ENCODE results near the gene FARSA.

Gene FARSA

DNA sequence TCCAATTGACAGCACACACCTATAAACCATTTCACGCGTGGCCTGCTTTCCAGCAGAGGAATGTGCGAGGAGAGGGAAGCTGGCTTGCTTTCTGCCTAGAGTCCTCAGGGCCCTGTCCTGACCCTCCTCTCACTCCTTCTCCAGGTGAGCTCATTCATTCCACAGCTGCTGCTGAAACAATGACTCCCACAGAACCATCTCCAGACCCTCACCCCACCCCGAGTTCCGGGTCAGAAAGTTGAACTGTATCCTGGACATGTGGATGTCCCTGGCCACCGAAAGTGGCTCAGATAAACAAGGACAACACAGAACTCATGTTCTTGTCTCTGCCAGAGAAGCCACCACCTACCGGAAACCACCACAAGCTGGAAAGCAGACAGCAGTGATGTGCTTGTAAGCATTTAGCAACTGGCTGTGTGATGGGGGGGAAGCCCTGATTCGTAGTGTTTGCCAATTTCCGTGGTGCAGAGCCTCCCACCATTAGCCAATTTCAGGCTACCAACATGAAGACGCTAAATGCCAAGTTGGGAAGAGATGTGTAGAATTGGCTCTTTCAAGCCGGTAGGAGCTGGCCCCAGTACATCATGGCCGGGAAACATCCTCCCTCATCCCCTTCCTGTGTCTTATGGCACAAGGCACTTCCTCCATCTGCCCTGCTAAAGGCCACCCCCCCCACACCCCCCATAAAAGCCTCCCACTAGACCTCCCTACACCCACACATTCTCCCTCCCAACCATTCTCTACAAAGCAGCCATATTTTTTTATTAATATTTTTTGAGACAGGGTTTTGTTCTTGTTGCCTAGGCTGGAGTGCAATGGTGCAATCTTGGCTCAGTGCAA, 19.4 kb downstream of the FARSA start:
- DNase-seq (ENCODE audit: low read depth): no peak
- TF ChIP-seq, protein P1, sequence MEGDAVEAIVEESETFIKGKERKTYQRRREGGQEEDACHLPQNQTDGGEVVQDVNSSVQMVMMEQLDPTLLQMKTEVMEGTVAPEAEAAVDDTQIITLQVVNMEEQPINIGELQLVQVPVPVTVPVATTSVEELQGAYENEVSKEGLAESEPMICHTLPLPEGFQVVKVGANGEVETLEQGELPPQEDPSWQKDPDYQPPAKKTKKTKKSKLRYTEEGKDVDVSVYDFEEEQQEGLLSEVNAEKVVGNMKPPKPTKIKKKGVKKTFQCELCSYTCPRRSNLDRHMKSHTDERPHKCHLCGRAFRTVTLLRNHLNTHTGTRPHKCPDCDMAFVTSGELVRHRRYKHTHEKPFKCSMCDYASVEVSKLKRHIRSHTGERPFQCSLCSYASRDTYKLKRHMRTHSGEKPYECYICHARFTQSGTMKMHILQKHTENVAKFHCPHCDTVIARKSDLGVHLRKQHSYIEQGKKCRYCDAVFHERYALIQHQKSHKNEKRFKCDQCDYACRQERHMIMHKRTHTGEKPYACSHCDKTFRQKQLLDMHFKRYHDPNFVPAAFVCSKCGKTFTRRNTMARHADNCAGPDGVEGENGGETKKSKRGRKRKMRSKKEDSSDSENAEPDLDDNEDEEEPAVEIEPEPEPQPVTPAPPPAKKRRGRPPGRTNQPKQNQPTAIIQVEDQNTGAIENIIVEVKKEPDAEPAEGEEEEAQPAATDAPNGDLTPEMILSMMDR (IDR thresholded peaks at IDR 0.05; ENCODE audit: insufficient read depth, low read depth, low read length, missing control alignments): no peak

DNA sequence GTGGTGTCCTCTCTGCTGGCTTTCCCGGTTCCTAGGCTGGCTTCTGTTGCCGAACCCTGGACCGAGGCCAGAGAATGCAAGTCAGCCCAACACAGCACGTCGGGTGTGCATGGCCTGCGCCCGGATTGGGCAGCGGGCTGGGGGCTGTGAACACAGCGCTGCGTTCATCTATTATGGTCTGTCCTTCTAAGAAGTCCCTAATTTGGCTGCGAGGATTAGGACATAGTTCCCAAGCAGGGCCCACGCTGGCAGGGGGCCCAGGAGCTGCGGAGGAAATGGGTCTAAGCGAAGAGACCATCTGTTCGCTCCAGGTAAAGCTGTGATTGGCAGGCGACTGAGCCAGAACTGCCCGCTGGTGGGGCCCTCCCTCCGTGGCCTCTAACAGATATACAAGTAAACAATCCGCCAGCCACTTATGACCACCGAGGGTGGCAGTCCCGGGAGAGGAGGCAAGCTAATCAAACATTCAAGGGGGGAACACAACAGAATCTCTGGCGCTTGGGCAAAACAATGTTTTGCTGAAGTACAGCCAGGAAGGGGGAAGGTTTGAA, 20.4 kb downstream of the FARSA start:
- no peak for DNase-seq (ENCODE audit: low read depth)
- no peak overlapping the region for H3K4me3 ChIP-seq (ENCODE audit: low read depth, low read length)
- TF ChIP-seq, protein P1 (IDR thresholded peaks at IDR 0.05; ENCODE audit: insufficient read depth, low read depth, low read length, missing control alignments): no peak

More for the DNA sequence above, 19.4 kb downstream of the FARSA start:
- no peak overlapping the region for H3K4me3 ChIP-seq (ENCODE audit: low read depth, low read length)

DNA sequence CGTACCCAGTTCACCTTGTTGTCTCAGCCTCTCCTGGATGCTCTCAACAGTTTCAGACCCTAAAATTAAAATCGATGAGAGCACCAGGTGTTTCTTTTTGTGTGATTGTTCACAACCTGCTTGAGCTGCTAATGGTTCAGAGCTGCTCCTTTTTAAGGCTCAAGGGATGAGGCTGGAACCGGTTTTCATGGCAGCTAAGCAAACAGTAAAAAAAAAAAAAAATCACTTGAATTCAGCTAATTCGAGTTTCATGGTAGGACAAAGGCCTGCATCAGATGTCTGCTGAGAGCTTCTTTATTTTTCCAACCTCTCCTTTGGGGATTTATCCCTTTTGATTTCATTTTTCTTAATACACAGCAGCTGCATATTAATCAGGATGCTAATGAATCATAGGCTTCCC, 20.9 kb downstream of the FARSA start:
- TF ChIP-seq, protein P1 (IDR thresholded peaks at IDR 0.05; ENCODE audit: insufficient read depth, low read depth, low read length, missing control alignments): no peak
- H3K4me3 ChIP-seq (ENCODE audit: low read depth, low read length): no peak overlapping the region
- DNase-seq (ENCODE audit: low read depth): no peak

DNA sequence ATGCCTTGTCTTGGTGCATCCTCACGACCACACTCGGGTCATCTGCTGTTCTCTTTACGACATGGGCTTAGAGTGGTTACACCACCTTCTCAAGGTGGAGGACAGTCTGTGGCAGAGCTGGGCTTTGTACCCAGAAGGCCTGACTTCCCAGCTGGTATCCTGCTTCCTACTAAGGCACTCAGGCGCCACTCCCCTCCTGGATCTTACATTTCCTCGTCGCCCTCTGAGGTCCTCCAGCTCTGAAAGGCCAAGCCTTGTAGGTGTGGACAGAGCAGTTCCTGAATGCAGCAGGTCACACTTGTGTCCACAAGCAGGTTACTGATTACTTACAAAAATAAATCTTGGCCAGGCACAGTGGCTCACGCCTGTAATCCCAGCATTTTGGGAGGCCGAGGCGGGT, 26.3 kb downstream of the FARSA start:
- DNase-seq (ENCODE audit: low read depth): no peak
- TF ChIP-seq, protein P1 (IDR thresholded peaks at IDR 0.05; ENCODE audit: insufficient read depth, low read depth, low read length, missing control alignments): no peak
- no peak overlapping the region for H3K4me3 ChIP-seq (ENCODE audit: low read depth, low read length)

DNA sequence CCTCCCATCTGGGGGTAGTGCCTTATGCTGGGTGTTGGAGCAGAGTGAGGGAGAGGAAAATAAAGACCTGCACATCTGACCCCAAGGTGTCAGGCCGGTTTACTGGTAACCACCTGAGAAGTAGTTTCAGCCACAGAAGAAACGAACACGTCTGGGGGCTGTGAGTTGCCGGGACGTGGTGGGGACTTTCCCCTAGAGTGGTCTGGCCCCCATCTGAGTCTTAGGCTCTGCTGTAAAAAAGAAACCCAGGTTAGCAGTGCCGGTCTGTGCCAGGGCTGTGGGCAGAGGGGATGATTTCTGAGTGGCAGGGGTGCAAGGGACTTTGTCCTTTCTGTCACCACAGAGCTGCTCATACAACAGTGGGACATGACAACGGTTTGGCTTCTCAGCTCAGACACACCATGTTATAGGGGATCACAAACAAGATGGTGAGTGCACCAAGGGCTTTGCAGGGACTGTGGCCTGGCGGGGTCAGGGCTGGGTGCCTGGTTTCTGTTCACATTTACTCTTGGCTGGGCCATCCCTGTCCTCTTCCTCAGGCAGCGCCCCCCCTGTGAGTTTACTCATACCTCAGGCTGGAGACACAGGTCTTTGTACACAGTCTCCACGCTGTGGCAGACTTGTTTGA, 33.5 kb downstream of the FARSA start:
- TF ChIP-seq, protein P1 (IDR thresholded peaks at IDR 0.05; ENCODE audit: insufficient read depth, low read depth, low read length, missing control alignments): no peak
- no peak overlapping the region for H3K4me3 ChIP-seq (ENCODE audit: low read depth, low read length)
- peak; percentile 87 for DNase-seq (ENCODE audit: low read depth)

DNA sequence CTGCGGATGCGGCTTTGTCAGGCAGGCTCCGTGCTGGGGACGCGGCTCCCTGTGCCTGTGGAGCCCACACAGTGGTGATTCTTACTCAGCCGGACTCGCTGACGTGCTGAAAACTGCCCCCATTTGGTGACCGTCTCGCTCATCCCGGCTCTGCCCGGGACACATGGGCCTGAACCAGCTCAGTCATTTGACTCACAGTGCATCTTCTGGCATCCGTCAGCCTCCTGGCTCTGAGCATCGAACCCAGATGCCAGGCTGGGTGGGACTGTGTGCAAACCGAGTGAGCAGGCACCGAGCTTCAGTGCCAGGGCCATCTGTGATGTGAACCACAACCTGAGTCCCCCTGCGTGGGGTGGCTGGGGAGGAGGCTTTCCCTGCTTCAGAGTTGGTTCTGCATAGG, 37.1 kb downstream of the FARSA start:
- TF ChIP-seq, protein P1 (IDR thresholded peaks at IDR 0.05; ENCODE audit: insufficient read depth, low read depth, low read length, missing control alignments): no peak
- no peak overlapping the region for H3K4me3 ChIP-seq (ENCODE audit: low read depth, low read length)
- no peak for DNase-seq (ENCODE audit: low read depth)

All from GM12865 (cell line).